Hepatic stellate cell (primary cell): Measurements from ENCODE around the gene NOL3.
"Not testable (repeated sequence)": the region's sequence is repeated elsewhere in the genome, so short reads cannot be mapped to it uniquely, and the experiment has no call there.

ENCODE experiments used
- DNase-seq: peaks from one replicate; pipeline ENCODE4 v3.0.0; 2011; ENCODE audit warnings: low spot score

Gene NOL3

DNA sequence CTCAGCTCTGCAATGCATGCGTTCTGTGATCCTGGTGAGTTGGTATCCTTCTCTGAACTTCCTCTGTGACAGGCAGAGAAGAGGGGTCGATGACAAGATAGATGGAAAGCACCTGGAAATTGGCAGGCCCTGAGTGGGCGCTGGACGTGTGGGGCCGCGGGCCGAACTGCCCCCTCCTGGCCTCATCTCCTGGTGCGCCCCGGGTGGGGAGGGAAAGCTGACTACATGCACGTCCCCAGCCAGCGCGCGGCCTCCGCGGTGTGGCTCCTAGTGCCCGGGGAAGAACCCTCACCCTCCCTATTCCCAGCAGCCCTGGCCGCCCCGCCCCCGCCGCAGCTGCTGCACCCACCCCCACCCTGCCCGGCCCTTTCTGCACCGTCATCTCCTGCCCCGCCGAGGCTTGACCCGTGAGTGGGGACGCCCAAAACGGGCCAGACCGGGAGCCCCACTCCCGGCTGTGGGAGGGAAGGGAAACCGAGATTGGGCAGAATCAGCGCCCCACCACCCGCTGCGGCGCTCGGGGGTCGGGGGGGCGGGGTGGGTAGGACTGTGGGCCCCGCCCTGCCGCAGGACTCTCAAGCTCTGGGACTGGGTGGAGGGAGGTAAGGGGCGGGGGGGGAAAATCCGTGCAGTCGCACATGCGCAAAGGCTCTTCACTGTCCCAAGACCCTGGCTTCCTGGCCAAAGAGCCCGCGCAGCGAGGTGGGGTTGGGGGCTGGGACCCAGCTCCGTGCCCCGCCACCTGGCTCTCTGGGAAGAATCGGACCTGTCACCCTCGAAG, at the start of gene NOL3:
Gene NOL3 (plus strand): TSS at position 371 of the 781 bp plus-strand sequence.
- peak; percentile 93 for DNase-seq

GRCh38 chr16:67122799-67123198, 47.5 kb upstream of the NOL3 start:
- not testable (repeated sequence) for DNase-seq

GRCh38 chr16:67128417-67128816, 41.9 kb upstream of the NOL3 start:
- DNase-seq, result no peak

GRCh38 chr16:67128887-67129286, 41.5 kb upstream of the NOL3 start:
- no peak for DNase-seq

- no peak for DNase-seq
These were observed 40.9 kb upstream of the NOL3 start for GRCh38 chr16:67129422-67129821.

- no peak for DNase-seq
These were observed 32.7 kb upstream of the NOL3 start for GRCh38 chr16:67137605-67138004.

DNA sequence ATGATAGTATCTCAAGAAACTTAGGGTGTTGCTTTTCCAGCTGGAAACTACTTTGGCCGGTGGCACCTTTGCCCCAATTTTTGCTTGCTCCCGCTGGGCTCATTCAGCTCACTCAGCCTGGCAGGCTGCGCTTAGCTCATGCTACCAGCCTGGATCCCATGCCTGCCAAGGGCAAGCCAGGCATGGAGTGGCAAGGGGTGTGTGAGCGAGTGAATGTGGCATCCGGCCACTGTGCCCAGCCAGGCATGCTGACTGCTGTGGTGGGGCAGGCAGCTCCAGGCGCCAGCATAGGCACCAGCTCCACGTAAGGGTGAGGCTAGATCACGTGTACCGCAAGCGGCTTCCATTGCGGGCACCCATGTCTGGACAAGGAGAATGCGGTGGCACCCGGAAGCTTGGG, 28.9 kb upstream of the NOL3 start:
- no peak for DNase-seq

DNA sequence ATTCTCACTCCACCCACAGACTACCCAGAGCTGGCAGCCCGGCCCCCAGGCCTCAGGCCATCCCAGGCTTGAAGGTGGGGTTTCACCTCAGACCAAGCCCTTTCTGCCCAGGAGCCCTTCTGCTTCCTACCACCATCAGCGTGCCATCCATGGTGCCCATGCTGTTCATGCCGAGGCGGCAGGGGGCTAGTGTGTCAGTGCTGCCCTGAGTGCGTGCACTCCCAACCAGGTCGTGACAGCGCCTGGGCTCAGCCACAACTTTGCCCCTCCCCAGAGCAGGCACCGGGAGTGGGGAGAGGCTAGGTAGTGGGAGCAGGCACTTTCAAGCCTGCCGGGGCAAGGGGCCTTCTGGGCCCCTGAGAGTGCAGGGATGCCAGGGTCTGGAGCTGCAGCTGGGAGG, 28.0 kb upstream of the NOL3 start:
- DNase-seq, result no peak

- no peak for DNase-seq
These were observed 25.4 kb upstream of the NOL3 start for GRCh38 chr16:67144943-67145342.

DNA sequence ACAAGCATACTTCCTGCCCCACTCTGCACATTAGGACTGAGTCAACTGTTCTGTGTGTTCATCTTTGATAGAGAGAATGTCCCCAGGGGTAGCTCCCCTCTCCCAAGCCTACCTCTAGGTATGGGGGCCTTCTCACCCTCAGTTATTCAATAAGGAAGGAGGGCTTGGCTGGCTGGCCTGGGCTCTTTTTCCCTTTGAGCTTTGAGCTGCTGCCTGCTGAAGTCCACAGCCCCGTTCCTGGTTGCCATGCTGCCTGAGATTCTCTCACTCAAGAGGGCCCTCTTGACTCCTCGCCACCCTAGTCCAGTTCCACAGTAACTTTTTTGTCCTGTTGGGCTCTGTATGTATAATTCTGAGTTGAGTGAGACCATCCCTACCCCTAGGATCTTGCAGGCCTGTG, 24.6 kb upstream of the NOL3 start:
- no peak for DNase-seq

GRCh38 chr16:67146523-67147357, 23.6 kb upstream of the NOL3 start:
- no peak for DNase-seq

DNA sequence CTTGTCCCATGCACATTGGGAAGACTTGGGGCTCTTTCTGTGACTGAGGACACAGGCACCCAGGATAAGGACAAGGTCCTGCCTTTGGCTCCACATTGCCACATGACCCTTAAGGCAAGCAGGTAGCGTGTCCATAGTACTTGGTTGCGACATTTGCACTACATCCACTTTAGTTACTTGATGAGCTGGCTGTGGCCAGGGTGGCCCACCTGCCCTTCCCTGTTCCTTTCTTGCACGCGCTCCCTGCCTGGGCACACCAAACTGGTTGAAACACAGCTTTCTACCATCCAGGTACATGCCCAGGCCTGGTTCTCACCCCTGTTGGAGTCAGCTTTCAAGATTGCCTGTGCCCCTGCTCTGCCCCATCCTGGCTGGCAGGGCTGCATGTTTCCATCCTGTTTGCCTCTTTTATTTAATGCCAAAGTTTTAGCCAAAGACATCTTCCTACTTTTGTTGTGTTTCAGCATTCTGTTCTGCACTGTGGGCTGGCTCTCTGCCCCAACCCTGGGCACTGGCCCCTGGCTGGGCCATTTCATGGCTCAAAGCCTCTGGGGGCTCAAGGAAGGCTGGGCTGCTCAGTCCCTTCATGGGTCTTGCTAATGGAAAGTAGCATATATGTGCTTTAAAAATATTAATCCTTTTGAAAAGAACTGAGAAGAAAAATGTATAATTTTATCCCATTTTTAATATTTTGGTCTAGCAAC, 22.7 kb upstream of the NOL3 start:
- DNase-seq, result no peak

DNA sequence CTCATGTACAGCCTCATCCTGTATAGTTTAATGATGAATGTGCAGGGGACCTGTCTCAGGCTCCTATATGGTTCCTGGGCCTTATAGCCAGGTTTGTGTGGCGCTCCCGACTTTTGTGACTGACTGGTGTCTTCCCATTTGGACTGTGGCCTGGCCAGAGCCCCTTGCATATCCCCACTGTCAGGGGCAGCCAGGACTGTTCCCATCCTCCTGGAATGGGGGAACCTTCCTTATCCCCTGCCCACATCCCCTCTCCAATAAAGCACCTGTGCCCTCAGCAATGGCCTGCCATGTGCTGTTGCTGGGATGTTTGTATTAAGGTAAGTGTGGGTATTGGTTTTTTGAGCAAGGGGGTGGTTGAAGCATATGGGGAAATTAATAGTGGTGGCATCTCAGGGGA, 22.1 kb upstream of the NOL3 start:
- no peak for DNase-seq

DNA sequence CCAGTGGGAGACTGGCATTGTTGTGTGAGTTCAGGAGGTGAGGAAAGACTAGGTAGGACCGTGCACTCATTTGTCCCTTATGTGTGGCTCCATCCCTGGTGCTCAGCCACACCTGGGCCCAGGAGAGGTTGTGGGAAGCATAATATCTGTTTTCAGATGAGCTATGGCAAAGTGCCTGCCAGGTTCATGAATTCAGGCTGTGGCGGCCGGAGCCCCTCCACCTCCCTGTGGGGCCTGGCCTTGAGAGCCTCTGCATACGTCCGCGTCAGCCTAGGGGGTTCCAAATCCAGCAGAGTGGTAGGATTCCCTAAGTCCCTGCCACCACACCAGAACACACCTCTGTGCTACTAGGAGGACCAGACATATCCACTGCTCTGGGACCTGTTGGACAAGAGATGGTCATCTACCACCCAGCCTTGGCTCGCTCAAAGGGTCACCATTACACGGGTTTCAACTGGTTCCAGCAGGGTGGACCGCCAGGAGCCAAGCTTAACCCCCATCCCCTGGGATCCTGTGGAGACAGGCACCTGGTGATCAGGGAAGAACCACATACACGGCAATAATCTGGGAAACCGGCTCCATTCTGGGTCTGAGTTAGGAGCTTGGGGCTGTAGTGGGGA, 21.6 kb upstream of the NOL3 start:
- DNase-seq, result no peak

- no peak for DNase-seq
These were observed 20.9 kb upstream of the NOL3 start for GRCh38 chr16:67149276-67150046.

DNA sequence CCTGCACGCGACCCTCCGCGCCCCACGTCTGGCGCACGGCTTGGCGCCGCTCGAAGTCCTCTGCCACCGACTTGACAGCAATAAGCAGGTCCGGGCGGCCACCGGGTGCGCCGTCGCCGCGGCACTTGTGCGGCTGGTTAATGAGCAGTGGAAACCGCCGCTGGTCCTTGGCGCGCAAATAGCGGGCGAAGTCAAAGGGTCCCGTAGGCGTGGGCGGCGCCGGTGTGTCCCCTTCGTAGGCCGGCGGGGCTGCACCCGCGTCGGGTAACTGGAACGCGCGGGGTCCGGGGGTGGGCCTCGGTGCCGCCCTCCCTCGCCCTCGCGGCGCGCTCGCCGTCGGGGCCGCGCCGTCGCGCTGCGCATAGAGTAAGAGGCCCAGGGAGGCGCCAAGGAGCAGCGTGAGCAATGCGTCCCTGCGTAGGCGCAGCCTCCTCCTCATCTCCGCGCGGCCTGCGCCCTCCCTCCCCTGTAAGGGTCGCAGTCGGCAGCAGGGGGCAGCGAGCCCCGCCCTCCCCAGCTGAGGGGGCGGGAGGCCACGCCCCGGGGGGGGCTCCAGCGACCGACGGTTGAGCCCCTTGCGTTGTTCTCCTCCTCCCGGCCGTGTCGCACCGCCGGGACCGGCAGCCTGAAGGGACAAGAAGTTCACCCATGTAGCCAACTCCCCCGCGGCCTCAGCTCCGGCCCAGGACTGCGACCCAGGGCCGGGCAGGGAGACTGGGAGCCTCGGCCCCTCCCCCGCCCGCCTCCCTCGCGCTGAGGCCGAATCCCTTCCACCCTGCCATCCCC, 20.1 kb upstream of the NOL3 start:
- peak; percentile 73 for DNase-seq

DNA sequence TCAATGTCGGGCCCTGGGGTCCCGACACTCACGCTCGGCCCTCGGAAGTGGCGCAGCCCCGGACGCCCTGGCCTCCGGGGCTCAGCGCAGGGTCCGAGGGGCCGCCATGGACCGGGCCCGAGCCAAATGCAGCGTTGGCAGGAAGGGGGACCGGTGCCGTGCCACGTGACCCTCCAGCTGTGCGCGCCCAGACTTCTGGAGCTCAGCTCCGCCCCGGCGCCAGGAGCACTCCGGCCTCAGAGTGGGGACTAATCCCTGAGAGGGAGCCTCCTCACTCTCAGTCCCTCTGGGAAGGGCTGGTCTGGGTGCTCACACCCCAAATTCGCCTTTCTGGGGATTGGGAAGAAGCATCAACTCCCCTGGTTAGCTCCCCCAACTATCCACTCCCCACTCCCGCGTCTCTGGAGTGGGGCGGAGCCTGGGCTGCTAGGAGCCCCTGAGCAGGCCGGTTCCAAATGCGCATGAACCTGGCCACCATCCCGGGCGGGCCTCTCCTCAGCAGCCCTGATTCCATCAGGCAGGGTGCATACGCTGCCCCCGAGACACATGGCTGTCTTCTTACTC, 19.4 kb upstream of the NOL3 start, which contains the start of gene B3GNT9:
Gene B3GNT9 (minus strand): TSS at position 166 of the 564 bp plus-strand sequence. CDS start 513 bp downstream, outside the sequence.
- peak; percentile 92 for DNase-seq

- no peak for DNase-seq
These were observed 18.8 kb upstream of the NOL3 start for GRCh38 chr16:67151431-67152097.

GRCh38 chr16:67154578-67155294, 15.6 kb upstream of the NOL3 start:
- no peak for DNase-seq
